Lung (tissue), 12 donors: ENCODE results near the gene ZNF48. TPM values are rescaled to one million over a fixed set of nuclear protein-coding genes. Genes with fewer than 3 reads are reported as not detected.

Experiments
- ATAC-seq: fragments of 200-7000 bp; cut with Tn5 transposase; one replicate; pipeline ENCODE4 v1.9.1; 2020; ENCODE audit warnings: moderate number of reproducible peaks; ENCODE audit not compliant: insufficient read depth, low FRiP score
- DNase-seq, 3 donors: peaks; one replicate each; pipeline ENCODE4 v3.0.0-alpha.2; 2013 to 2017
- H3K27ac ChIP-seq, 2 donors: one replicate each; pipeline ENCODE4 v1.5.1; 2013; ENCODE audit warnings: mild to moderate bottlenecking in 2 of 2, moderate library complexity in 2 of 2, control low read depth in 1 of 2, inconsistent platforms in 1 of 2, low read depth in 1 of 2, low read length in 1 of 2
- H3K27me3 ChIP-seq, 3 donors: one replicate each; pipeline ENCODE4 v1.5.1; 2013; ENCODE audit warnings: low read length in 2 of 3; ENCODE audit not compliant: control insufficient read depth in 3 of 3, insufficient read depth in 3 of 3
- H3K36me3 ChIP-seq, 4 donors: one replicate each; pipeline ENCODE4 v1.5.1; 2013; ENCODE audit warnings: low read length in 4 of 4, mild to moderate bottlenecking in 1 of 4, moderate library complexity in 1 of 4; ENCODE audit not compliant: control insufficient read depth in 4 of 4, insufficient read depth in 4 of 4
- H3K4me1 ChIP-seq, 5 donors: one replicate each; pipeline ENCODE4 v1.5.1; 2013; ENCODE audit warnings: low read length in 5 of 5, mild to moderate bottlenecking in 2 of 5, moderate library complexity in 1 of 5; ENCODE audit not compliant: control insufficient read depth in 5 of 5, insufficient read depth in 5 of 5
- H3K4me3 ChIP-seq: one replicate; pipeline ENCODE4 v1.5.1; 2013; ENCODE audit warnings: mild to moderate bottlenecking, control low read depth, moderate library complexity
- H3K9ac ChIP-seq, 2 donors: one replicate each; pipeline ENCODE4 v1.5.1; 2013; ENCODE audit warnings: low read length in 2 of 2, control low read depth in 1 of 2; ENCODE audit not compliant: insufficient read depth in 1 of 2
- H3K9me3 ChIP-seq, 4 donors: one replicate each; pipeline ENCODE4 v1.5.1; 2013; ENCODE audit warnings: low read length in 3 of 4, mild to moderate bottlenecking in 1 of 4, moderate library complexity in 1 of 4; ENCODE audit not compliant: control insufficient read depth in 4 of 4, insufficient read depth in 3 of 4
- CTCF ChIP-seq: IDR thresholded peaks from 2 replicates; pipeline ENCODE4 v1.5.1; 2012; ENCODE audit warnings: mild to moderate bottlenecking; ENCODE audit errors: control extremely low read depth, extremely low read depth
- WGBS, 2 donors: extraction: QIAGEN DNeasy Blood & Tissue Kit; methylation state at CpG; one replicate each; pipeline ENCODE4 v1.1.7; 2013; 5-methylcytosine and 5-hydroxymethylcytosine counted together
- polyA plus RNA-seq, 2 donors: library from polyadenylated mRNA; stranded (reverse); fragments of 200-250 nt; gene quantifications; one replicate each; pipeline ENCODE4 v1.2.1, GENCODE V29; 2013
- total RNA-seq, 2 donors: library from RNA; depleted of rRNA in 1 of 2; stranded (reverse); fragments of >200 nt in 1 of 2; gene quantifications; one replicate each; pipeline ENCODE4 v1.2.1, GENCODE V29; 2014 to 2021
- donor health status: control.
- donor health status: control.
- donor health status: Bipolar disorder and iron deficiency.
- donor health status: healthy.
- donor health status: DM: yes; HTN: yes; CAD: no.

Gene ZNF48
- total and polyA plus RNA-seq, 4 donors = 4.2 to 8.0 (median 5.0) TPM

GRCh38 chr16:30367349-30368009, 27.7 kb upstream of the ZNF48 start:
- no peaks in the 10 kb centered on the region for H3K27me3 ChIP-seq
- peaks cover 6 to 35% (median 16%) of the 10 kb centered on the region in 5 donors for H3K4me1 ChIP-seq
- ATAC-seq (no peak), DNase-seq (no peak)
- no peak for TF ChIP-seq CTCF
- no peaks in the 10 kb centered on the region for H3K9me3 ChIP-seq
- WGBS, 2 donors = 64 to 79% methylated on average over 10 of the region's 10 CpGs
- H3K27ac ChIP-seq = peak overlapping the region in 1 of 2 donors; percentile 85
- peaks cover 0 to 19% (median 12%) of the 10 kb centered on the region in 4 donors for H3K36me3 ChIP-seq
- H3K9ac ChIP-seq = peak overlapping the region in 1 of 2 donors; percentile 75
- H3K4me3 ChIP-seq = no peak overlapping the region

DNA sequence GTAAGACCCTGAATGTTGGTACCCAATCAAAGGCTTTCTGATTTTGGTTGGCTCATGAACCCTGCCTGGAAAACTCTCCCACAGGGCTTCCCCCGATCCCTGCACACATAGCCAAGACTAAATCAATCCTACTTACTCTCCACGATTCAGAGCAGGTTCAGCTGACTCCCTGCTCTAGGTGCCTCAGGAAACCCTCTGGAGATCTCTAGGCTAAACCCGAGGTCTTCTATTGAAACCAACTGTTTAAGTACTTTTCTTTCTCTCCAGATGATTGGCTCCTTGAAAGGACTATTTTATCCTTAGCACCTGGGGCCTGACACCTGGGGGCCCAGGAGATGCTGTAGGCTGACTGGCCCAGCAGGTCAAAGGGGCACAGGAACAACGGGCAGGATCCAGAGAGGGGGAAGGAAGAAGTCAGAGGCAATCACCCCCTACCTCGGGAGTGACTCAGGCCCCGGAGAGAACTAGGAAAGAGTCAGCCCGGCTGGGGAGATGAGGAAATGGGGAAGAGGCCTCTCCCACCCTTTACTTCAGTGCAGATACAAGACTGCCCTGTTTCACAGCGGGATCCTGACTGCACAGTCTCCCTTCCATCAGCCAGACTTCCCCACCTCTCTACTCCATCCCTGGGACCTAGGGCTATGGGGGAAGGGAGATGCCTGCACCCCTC, 27.0 kb upstream of the ZNF48 start:
- H3K4me3 ChIP-seq = peak overlapping the region; percentile 83
- H3K27ac ChIP-seq = peak overlapping the region; percentile 49 to 85
- WGBS, 2 donors = 6 to 10% methylated on average over 8 of the region's 8 CpGs
- peaks cover 6 to 35% (median 16%) of the 10 kb centered on the region in 5 donors for H3K4me1 ChIP-seq
- no peaks in the 10 kb centered on the region for H3K27me3 ChIP-seq
- no peak for TF ChIP-seq CTCF
- no peaks in the 10 kb centered on the region for H3K9me3 ChIP-seq
- no peak for DNase-seq
- ATAC-seq = no peak
- peaks cover 0 to 19% (median 9%) of the 10 kb centered on the region in 4 donors for H3K36me3 ChIP-seq
- H3K9ac ChIP-seq = peak overlapping the region; percentile 55 to 75

DNA sequence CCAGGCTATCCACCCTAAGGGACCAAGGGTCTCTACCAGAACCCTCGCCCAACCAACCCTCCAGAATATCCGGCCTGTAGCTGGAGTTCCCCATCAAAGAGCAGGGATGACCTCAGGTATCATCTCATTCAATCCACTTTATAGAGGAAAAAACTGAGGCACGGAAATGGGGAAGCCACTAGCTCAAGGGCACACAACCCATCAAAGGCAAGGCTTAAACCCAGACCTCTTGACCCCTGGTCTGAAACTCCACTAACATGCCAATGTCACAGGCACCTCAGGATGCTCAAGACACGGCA, 26.5 kb upstream of the ZNF48 start:
- H3K4me1 ChIP-seq = peaks cover 6 to 35% (median 16%) of the 10 kb centered on the region in 5 donors

More for the DNA sequence above, 26.5 kb upstream of the ZNF48 start:
- ATAC-seq (no peak), DNase-seq (no peak)
- Histone ChIP-seq H3K27ac (peak overlapping the region; percentile 59 to 85), H3K27me3 (no peaks in the 10 kb centered on the region), H3K4me3 (peak overlapping the region; percentile 83), H3K9me3 (no peaks in the 10 kb centered on the region), H3K36me3 (peaks cover 0 to 19% (median 9%) of the 10 kb centered on the region in 4 donors), H3K9ac (peak overlapping the region; percentile 55 to 75)
- 4 to 5% methylated on average over 4 of the region's 4 CpGs for WGBS, 2 donors
- no peak for TF ChIP-seq CTCF
